Measurements from ENCODE around the gene ZSWIM3. TPM values are rescaled to one million over a fixed set of nuclear protein-coding genes. Genes with fewer than 3 reads are reported as not detected.

The ZSWIM3 gene
- total and polyA plus RNA-seq, 7 donors = 1.1 to 2.7 (median 1.5) TPM

DNA sequence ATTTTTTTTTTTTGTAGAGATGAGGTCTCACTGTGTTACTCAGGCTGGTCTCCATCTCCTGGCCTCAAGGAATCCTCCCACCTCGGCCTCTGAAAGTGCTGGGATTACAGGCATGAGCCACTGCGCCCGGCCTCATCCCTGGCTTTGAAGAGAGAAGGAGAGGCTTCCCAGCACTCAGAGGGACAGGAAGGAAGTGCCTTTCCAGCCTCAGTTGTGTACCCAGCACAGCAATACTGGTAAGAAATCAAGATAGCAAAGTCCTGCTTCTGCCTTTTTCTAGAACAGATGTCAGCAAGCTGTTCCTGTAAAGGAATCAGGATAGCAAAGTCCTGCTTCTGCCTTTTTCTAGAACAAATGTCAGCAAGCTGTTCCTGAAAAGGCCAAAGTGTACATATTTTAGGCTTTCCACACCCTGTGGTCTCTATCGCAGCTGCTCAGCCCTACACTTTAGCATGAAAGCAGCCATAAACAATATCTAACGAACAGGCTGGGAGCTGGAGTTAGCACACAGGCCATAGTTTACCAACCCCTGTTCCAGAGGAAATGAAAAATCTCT is 60.8 kb downstream of the ZSWIM3 start:
- TF ChIP-seq, protein P1, sequence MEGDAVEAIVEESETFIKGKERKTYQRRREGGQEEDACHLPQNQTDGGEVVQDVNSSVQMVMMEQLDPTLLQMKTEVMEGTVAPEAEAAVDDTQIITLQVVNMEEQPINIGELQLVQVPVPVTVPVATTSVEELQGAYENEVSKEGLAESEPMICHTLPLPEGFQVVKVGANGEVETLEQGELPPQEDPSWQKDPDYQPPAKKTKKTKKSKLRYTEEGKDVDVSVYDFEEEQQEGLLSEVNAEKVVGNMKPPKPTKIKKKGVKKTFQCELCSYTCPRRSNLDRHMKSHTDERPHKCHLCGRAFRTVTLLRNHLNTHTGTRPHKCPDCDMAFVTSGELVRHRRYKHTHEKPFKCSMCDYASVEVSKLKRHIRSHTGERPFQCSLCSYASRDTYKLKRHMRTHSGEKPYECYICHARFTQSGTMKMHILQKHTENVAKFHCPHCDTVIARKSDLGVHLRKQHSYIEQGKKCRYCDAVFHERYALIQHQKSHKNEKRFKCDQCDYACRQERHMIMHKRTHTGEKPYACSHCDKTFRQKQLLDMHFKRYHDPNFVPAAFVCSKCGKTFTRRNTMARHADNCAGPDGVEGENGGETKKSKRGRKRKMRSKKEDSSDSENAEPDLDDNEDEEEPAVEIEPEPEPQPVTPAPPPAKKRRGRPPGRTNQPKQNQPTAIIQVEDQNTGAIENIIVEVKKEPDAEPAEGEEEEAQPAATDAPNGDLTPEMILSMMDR (IDR thresholded peaks at IDR 0.05) = no peak
- intact Hi-C loops (cut with DNase I) = no loop called here
- DNase-seq = no peak
- H3K27me3 ChIP-seq (ENCODE audit: insufficient read depth in 3 of 3, low read length in 2 of 3) = no peaks in the 10 kb centered on the region
- 58 to 69% (median 69%) methylated on average over 5 of the region's 5 CpGs for WGBS, 3 donors
- no peaks in the 10 kb centered on the region for H3K9me3 ChIP-seq
- no peak overlapping the region for H3K4me3 ChIP-seq
- no peaks in the 10 kb centered on the region for H3K36me3 ChIP-seq (ENCODE audit: insufficient read depth in 1 of 2, low read depth in 1 of 2)
- H3K4me1 ChIP-seq = no peaks in the 10 kb centered on the region
- H3K27ac ChIP-seq = peak overlapping the region; percentile 60
- ATAC-seq = peak in 2 of 4 donors; percentile 23 to 24

DNA sequence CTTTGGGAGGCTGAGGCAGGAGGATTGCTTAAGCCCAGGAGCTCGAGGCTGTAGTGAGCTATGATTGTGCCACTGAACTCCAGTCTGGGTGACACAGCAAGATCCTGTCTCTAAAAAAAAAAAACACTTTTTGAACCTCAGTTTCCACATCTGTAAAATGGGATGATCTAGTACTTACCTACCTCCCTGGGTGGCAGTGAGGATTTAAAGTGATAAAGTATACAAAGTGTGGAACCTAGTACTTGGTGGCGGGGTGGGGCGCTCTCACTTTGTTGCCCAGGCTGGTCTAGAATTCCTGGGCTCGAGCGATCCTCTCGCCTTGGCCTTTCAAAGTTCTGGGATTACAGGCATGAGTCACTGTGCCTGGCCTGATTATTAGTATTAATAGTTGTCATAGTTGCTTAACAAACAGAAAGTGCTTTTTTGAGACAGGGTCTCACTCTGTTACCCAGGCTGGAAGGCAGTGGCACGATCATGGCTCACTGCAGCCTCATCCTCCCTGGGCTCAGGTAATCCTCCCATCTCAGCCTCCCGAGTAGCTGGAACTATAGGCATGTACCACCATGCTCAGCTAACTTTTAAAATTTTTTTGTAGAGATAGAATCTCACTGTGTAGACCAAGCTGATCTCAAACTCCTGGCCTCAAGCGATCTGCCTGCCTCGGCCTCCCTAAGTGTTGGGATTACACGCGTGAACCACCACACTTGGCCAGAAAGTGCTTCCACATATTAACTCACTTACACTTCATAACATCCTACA is 61.5 kb downstream of the ZSWIM3 start:
- peak in 1 of 2 donors; percentile 48 for DNase-seq
- Histone ChIP-seq H3K4me3 (no peak overlapping the region), H3K36me3 (ENCODE audit: insufficient read depth in 1 of 2, low read depth in 1 of 2) (no peaks in the 10 kb centered on the region), H3K27me3 (ENCODE audit: insufficient read depth in 3 of 3, low read length in 2 of 3) (no peaks in the 10 kb centered on the region), H3K4me1 (peaks cover 5% of the 10 kb centered on the region), H3K9me3 (no peaks in the 10 kb centered on the region), H3K27ac (peak overlapping the region; percentile 60)
- TF ChIP-seq, protein P1 (IDR thresholded peaks at IDR 0.05) = no peak
- intact Hi-C loops (cut with DNase I) = no loop called here
- WGBS, 3 donors = 85 to 93% (median 86%) methylated on average over 12 of the region's 12 CpGs
- ATAC-seq = peak in 2 of 4 donors; percentile 23 to 27

DNA sequence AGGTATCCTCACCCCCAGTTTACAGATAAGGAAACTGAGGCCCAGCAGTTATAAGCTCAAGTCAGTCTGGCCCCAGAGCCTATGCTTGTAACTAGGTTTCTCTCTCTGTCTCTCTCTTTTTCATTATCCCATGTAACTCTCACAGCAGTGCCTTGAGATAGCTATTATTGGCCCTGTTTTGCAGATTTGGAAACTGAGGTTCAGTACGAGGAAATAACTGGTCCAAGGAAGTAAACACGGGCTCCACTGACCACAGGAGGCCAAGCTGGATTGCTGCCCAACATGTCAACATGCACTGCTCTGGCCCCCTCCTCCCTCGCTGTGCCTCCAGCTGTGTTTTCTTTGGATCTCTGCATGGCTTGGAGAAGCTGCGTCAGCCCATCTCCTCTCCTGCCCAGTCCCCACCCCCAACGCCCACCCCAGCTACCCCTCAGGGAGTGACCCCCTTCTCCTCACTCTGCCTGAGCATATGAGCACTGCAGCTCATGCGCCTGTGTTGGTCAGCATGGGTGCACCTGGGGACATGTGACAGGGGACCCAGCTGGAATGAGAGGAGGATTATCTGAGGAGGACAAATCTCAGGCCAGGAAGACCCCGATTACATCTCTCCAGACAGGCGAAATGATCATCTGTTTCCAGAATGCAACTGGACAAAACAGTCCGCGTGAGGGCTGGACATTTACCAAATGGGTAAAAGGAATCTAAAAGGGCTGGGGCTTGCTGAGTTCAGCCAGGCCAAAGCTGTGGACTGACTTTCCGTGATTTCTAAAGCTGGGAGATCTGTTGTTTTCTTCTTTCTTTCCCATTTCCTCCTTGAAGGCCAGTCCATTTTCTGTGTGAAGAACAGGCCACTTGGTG is 62.4 kb downstream of the ZSWIM3 start:
- Histone ChIP-seq H3K36me3 (ENCODE audit: insufficient read depth in 1 of 2, low read depth in 1 of 2) (no peaks in the 10 kb centered on the region), H3K9me3 (no peaks in the 10 kb centered on the region), H3K4me1 (peaks cover 13% of the 10 kb centered on the region), H3K27ac (peak overlapping the region; percentile 67), H3K27me3 (ENCODE audit: insufficient read depth in 3 of 3, low read length in 2 of 3) (no peaks in the 10 kb centered on the region), H3K4me3 (no peak overlapping the region)
- DNase-seq = peak; percentile 75 to 89
- WGBS, 3 donors = 25 to 31% (median 27%) methylated on average over 11 of the region's 11 CpGs
- TF ChIP-seq, protein P1 (IDR thresholded peaks at IDR 0.05) = no peak
- intact Hi-C loops (cut with DNase I) = no loop called here
- ATAC-seq = peak; percentile 26 to 70 (median 52)

DNA sequence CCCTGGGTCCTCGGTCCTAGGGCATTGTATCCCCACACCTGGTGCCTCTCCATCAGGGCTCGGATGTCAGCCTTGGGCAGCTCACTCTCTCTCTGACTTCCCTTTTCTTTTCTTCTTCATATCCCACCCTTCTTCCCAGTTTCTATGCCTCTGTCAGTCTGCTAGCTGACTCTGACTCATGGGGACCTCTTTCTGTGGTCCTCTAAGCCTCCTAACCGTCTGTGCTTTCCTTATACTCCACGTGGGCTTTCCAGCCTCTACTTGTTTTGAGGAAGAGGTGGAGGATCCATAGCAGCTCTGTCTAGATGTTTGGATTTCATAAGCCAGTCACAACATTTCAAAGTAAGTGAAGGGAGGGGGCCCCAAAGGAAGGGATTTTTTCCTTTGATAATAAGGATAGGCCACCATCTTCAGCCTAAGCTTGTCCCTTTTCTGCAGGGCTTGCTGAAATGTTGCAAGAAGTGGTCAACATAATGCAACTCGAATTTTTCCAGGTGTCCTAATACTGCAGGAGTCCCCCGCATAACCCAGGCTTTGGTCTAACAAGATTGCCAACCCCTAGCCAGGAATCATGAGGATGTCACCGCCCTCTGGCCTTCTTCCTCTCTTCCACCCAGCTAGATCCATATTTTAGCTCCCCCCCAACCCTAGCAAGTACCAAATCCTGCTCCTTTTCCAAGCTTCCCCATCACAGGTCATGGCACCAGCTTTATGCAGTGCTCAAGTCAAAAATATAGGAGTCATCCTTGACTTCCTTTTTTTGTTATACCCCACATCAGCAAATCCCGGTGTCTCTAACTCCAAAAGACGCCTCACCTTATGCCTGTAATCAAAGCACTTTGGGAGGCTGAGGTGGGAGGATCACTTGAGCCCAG is 63.3 kb downstream of the ZSWIM3 start:
- H3K9me3 ChIP-seq = no peaks in the 10 kb centered on the region
- H3K27me3 ChIP-seq (ENCODE audit: insufficient read depth in 3 of 3, low read length in 2 of 3) = no peaks in the 10 kb centered on the region
- TF ChIP-seq, protein P1 (IDR thresholded peaks at IDR 0.05) = no peak
- ATAC-seq (no peak), DNase-seq (no peak)
- no peak overlapping the region for H3K4me3 ChIP-seq
- intact Hi-C loops (cut with DNase I) = no loop called here
- H3K4me1 ChIP-seq = peaks cover 14% of the 10 kb centered on the region
- H3K36me3 ChIP-seq (ENCODE audit: insufficient read depth in 1 of 2, low read depth in 1 of 2) = no peaks in the 10 kb centered on the region
- 65 to 68% (median 67%) methylated on average over 9 of the region's 9 CpGs for WGBS, 3 donors
- peak overlapping the region; percentile 67 for H3K27ac ChIP-seq
